Activated T-cell treated with anti-CD3 and anti-CD28 coated beads, Interleukin-2, amount 50 U/mL, for 4 hours (primary cell): ENCODE data around the gene KIAA1217. TPM values are rescaled to one million over a fixed set of nuclear protein-coding genes. Genes with fewer than 3 reads are reported as not detected.

Experiments used
- ATAC-seq, 2 donors: fragments of 200-7000 bp; cut with Tn5 transposase; one replicate each; pipeline ENCODE4 v1.10.0; 2021
- DNase-seq: peaks from one replicate; pipeline ENCODE4 v3.0.0-alpha.2; 2020
- H3K27me3 Mint-ChIP-seq: one replicate; pipeline ENCODE4 v1.8.0; 2021; ENCODE audit warnings: low read depth, mixed read lengths
- H3K36me3 Mint-ChIP-seq: one replicate; pipeline ENCODE4 v1.8.0; 2022; ENCODE audit warnings: mixed read lengths; ENCODE audit not compliant: insufficient read depth
- H3K4me1 Mint-ChIP-seq: one replicate; pipeline ENCODE4 v1.8.0; 2021; ENCODE audit warnings: low read depth, mixed read lengths
- H3K4me3 Mint-ChIP-seq: one replicate; pipeline ENCODE4 v1.8.0; 2021; ENCODE audit warnings: mild to moderate bottlenecking, moderate library complexity, mixed read lengths
- H3K9me3 Mint-ChIP-seq: one replicate; pipeline ENCODE4 v1.8.0; 2021; ENCODE audit warnings: mixed read lengths
- total RNA-seq, 3 donors: library from RNA; stranded (reverse); gene quantifications; one replicate each; pipeline ENCODE4 v1.2.1, GENCODE V29; 2021

KIAA1217 gene
- total RNA-seq, 3 donors from 2014 or later = 0.20 to 0.87 (median 0.50) TPM

- H3K36me3 Mint-ChIP-seq = no peaks in the 10 kb centered on the region
- ATAC-seq (no peak), DNase-seq (no peak)
- H3K27me3 Mint-ChIP-seq = peaks cover 3% of the 10 kb centered on the region
- no peak overlapping the region for H3K4me3 Mint-ChIP-seq
- H3K9me3 Mint-ChIP-seq = no peaks in the 10 kb centered on the region
- no peaks in the 10 kb centered on the region for H3K4me1 Mint-ChIP-seq
Measured at GRCh38 chr10:24247841-24248240, 38.9 kb downstream of the KIAA1217 start.

- no peaks in the 10 kb centered on the region for H3K27me3 Mint-ChIP-seq
- H3K9me3 Mint-ChIP-seq = no peaks in the 10 kb centered on the region
- no peaks in the 10 kb centered on the region for H3K36me3 Mint-ChIP-seq
- H3K4me1 Mint-ChIP-seq = no peaks in the 10 kb centered on the region
- ATAC-seq = no peak
- DNase-seq = no peak
- H3K4me3 Mint-ChIP-seq = no peak overlapping the region
Measured at GRCh38 chr10:24249829-24250415, 41.0 kb downstream of the KIAA1217 start.

- Mint-ChIP-seq H3K27me3 (no peaks in the 10 kb centered on the region), H3K4me3 (no peak overlapping the region), H3K36me3 (no peaks in the 10 kb centered on the region), H3K9me3 (no peaks in the 10 kb centered on the region), H3K4me1 (no peaks in the 10 kb centered on the region)
- DNase-seq = no peak
- ATAC-seq = no peak
Measured at GRCh38 chr10:24251547-24251946, 42.6 kb downstream of the KIAA1217 start.

- no peak for ATAC-seq
- H3K36me3 Mint-ChIP-seq = no peaks in the 10 kb centered on the region
- no peaks in the 10 kb centered on the region for H3K9me3 Mint-ChIP-seq
- no peaks in the 10 kb centered on the region for H3K4me1 Mint-ChIP-seq
- H3K4me3 Mint-ChIP-seq = no peak overlapping the region
- no peaks in the 10 kb centered on the region for H3K27me3 Mint-ChIP-seq
- no peak for DNase-seq
Measured at GRCh38 chr10:24254180-24254579, 45.2 kb downstream of the KIAA1217 start.

GRCh38 chr10:24255115-24255880, 46.4 kb downstream of the KIAA1217 start:
- no peaks in the 10 kb centered on the region for H3K36me3 Mint-ChIP-seq
- ATAC-seq = no peak
- H3K27me3 Mint-ChIP-seq = no peaks in the 10 kb centered on the region
- no peaks in the 10 kb centered on the region for H3K9me3 Mint-ChIP-seq
- no peak overlapping the region for H3K4me3 Mint-ChIP-seq
- H3K4me1 Mint-ChIP-seq = no peaks in the 10 kb centered on the region
- no peak for DNase-seq

- H3K27me3 Mint-ChIP-seq = no peaks in the 10 kb centered on the region
- DNase-seq (no peak), ATAC-seq (no peak)
- H3K4me3 Mint-ChIP-seq = no peak overlapping the region
- no peaks in the 10 kb centered on the region for H3K36me3 Mint-ChIP-seq
- no peaks in the 10 kb centered on the region for H3K9me3 Mint-ChIP-seq
- no peaks in the 10 kb centered on the region for H3K4me1 Mint-ChIP-seq
Measured at GRCh38 chr10:24255881-24256311, 47.0 kb downstream of the KIAA1217 start.

GRCh38 chr10:24256619-24257107, 47.7 kb downstream of the KIAA1217 start:
- Mint-ChIP-seq H3K36me3 (no peaks in the 10 kb centered on the region), H3K27me3 (no peaks in the 10 kb centered on the region), H3K4me3 (no peak overlapping the region), H3K4me1 (no peaks in the 10 kb centered on the region), H3K9me3 (no peaks in the 10 kb centered on the region)
- DNase-seq (no peak), ATAC-seq (no peak)

GRCh38 chr10:24257588-24257987, 48.6 kb downstream of the KIAA1217 start:
- Mint-ChIP-seq H3K4me3 (no peak overlapping the region), H3K27me3 (no peaks in the 10 kb centered on the region), H3K9me3 (peaks cover 3% of the 10 kb centered on the region), H3K36me3 (no peaks in the 10 kb centered on the region), H3K4me1 (no peaks in the 10 kb centered on the region)
- DNase-seq (no peak), ATAC-seq (no peak)

GRCh38 chr10:24259365-24260130, 50.6 kb downstream of the KIAA1217 start:
- Mint-ChIP-seq H3K4me3 (no peak overlapping the region), H3K27me3 (no peaks in the 10 kb centered on the region), H3K36me3 (no peaks in the 10 kb centered on the region), H3K4me1 (no peaks in the 10 kb centered on the region), H3K9me3 (peaks cover 3% of the 10 kb centered on the region)
- ATAC-seq = no peak
- no peak for DNase-seq

- ATAC-seq (no peak), DNase-seq (no peak)
- H3K4me3 Mint-ChIP-seq = no peak overlapping the region
- peaks cover 3% of the 10 kb centered on the region for H3K9me3 Mint-ChIP-seq
- H3K4me1 Mint-ChIP-seq = no peaks in the 10 kb centered on the region
- H3K36me3 Mint-ChIP-seq = no peaks in the 10 kb centered on the region
- H3K27me3 Mint-ChIP-seq = no peaks in the 10 kb centered on the region
Measured at GRCh38 chr10:24261627-24262026, 52.7 kb downstream of the KIAA1217 start.

GRCh38 chr10:24262929-24263590, 54.1 kb downstream of the KIAA1217 start:
- Mint-ChIP-seq H3K4me1 (no peaks in the 10 kb centered on the region), H3K9me3 (peaks cover 3% of the 10 kb centered on the region), H3K36me3 (no peaks in the 10 kb centered on the region), H3K27me3 (no peaks in the 10 kb centered on the region), H3K4me3 (no peak overlapping the region)
- no peak for ATAC-seq
- no peak for DNase-seq

- no peak for ATAC-seq
- Mint-ChIP-seq H3K4me1 (no peaks in the 10 kb centered on the region), H3K4me3 (no peak overlapping the region)
Measured at GRCh38 chr10:24269476-24269875, 60.5 kb downstream of the KIAA1217 start.

GRCh38 chr10:24272374-24272773, 63.4 kb downstream of the KIAA1217 start:
- DNase-seq (no peak), ATAC-seq (no peak)
- peaks cover 3% of the 10 kb centered on the region for H3K9me3 Mint-ChIP-seq
- H3K36me3 Mint-ChIP-seq = no peaks in the 10 kb centered on the region
- H3K4me3 Mint-ChIP-seq = no peak overlapping the region
- peaks cover 5% of the 10 kb centered on the region for H3K27me3 Mint-ChIP-seq
- H3K4me1 Mint-ChIP-seq = no peaks in the 10 kb centered on the region

More at GRCh38 chr10:24269476-24269875, 60.5 kb downstream of the KIAA1217 start:
- DNase-seq = no peak
- Mint-ChIP-seq H3K9me3 (no peaks in the 10 kb centered on the region), H3K27me3 (no peaks in the 10 kb centered on the region), H3K36me3 (no peaks in the 10 kb centered on the region)

- Mint-ChIP-seq H3K9me3 (peaks cover 14% of the 10 kb centered on the region), H3K27me3 (peaks cover 5% of the 10 kb centered on the region), H3K36me3 (no peaks in the 10 kb centered on the region), H3K4me3 (no peak overlapping the region), H3K4me1 (no peaks in the 10 kb centered on the region)
- ATAC-seq (no peak), DNase-seq (no peak)
Measured at GRCh38 chr10:24277277-24277676, 68.3 kb downstream of the KIAA1217 start.
